HG02870 (cell line): ENCODE results near the gene TXNDC11.

Experiments
- ATAC-seq: cut with Tn5 transposase; IDR thresholded peaks from one replicate; pipeline ENCODE4 v1.9.1; 2021; ENCODE audit warnings: mild to moderate bottlenecking, moderate library complexity; ENCODE audit not compliant: unreplicated experiment

TXNDC11 gene

DNA sequence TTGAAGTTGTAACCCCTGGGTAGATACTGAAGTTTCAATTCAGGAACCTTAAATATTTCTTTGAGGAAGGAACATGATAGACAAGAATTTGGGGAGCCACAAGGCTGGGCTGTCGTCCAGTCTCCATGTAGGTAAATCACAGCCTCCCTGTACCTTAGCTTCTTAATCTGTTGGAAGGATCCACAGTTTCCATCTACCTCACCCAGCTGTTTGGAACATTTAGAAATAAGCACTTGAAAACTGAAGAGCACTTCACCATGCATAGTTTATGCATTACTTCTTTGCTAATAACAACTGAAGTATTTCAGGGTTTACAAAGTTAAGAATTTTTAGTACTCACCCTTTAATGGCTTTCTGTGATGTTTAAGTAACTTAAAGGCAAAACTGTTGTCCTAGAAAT is 17.2 kb downstream of the TXNDC11 start:
- no peak for ATAC-seq

DNA sequence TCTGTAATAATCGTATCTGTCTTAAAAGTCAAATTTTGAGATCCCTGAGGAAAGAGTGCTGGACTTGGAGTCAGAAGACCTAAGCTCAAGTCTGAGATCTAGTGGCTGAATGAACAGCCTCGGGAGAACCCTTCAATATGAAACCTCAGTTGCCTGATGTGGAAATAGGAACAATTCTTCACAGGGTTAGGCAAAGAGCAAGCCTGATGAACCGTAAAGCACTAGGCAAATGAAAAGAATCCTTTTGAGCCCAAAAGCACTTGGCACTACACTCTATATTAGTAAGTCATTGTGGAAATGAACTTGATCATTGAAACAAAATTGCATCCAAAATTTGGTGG is 20.2 kb downstream of the TXNDC11 start:
- no peak for ATAC-seq

DNA sequence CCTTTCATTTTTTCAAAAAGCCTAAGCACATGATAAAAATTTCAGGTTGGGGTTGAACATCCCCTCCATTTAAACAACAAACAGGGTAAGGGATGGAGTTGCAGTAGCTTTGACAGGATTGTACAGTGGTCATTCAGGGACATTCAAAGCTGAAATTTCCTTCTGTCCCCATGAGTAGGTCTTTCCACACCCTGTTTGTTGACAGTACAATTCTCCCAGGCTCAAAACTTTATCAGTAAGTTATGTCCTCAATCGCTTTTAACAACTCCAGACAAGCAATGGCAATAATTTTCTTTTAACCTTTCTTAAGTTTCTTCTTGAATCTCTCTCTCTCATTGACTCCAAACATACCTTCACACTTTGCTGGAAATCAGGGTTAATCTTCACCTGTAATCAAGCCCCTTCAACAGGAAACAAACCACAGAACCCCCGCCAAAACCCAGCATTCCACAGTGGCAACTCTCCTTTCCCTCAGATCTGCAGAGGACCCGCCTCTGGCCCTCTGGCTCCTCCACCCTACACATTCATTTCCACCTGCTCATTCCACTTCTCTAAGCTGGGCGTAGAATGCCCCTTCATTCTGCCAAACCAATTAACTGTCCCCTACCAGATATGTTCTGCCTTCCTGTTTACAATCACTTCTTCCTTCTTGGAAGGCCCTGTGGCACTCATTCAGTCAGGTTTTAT is 20.7 kb downstream of the TXNDC11 start:
- ATAC-seq, result no peak

DNA sequence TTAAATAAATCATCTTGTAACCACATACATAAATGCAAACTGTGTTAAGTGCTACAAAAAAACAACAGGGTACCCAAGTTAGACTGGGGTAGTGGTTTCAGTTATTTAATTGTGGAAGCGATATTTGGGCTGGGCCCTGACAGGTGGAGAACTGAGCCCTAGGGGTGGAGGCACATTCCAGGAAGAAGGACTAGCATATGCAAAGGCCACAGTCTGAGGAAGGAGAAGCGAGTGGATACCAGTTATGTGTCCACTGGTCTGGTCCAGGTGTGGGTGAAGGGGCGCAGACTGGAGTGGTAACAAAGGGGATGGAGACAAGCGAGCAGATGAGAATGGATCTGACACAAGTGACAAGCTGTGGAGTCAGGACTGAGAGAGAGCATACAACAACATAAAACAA is 22.9 kb downstream of the TXNDC11 start:
- ATAC-seq, result no peak

DNA sequence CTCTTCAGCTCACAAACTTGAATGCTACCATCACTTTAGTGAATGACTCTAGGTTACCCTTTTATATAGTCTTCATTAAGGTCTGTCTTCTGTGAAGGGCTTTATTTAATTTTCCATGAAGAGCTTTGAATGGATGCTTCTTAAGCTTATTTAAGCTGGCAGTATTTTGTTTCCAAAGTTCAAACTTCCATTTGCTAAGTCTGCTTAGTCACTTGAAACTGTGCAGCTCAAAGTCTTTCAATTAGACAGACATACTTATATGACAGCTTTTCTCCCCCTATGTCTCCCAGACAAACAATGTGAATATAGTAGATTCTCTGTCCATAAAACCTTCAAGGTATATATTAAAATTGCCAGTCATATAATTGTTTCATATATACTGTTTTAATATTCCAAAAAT is 23.5 kb downstream of the TXNDC11 start:
- ATAC-seq, result no peak

DNA sequence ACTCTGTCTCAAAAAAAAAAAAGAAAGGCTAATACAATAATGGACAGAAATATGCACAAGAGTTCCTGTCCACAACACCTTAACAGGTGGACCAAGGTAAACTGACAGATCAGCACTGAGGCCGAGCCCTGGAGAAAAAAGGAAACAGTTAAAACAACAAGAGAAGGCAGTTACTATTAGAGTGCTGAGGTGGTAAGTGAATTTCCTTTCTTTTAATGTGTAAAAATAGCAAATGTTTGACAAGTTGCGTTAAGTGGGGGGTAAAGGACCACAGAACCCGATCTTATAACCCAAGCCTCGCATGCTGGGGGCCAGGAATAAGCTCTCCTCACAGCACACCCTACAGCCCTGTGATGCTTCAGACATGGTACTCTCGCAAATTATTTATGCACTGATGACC is 24.8 kb downstream of the TXNDC11 start:
- ATAC-seq, result no peak

DNA sequence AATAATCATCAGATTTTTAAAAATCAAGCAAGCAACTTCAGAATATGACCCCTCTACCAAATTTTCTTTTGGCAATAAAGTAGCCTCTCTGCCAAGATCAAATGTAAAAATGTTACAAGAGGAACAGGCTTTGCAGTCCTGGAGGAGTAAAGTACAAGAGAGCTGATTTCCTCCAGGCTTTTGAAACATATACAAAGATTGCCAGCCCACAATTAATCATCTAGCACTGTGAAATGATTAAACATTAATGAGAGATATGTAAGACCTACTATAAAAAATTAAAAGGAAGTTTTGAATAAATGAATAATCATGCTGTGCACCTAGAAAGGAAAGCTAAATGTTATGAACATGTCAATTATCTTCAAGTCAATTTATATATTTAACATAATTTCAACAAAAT is 26.3 kb downstream of the TXNDC11 start:
- ATAC-seq, result no peak

DNA sequence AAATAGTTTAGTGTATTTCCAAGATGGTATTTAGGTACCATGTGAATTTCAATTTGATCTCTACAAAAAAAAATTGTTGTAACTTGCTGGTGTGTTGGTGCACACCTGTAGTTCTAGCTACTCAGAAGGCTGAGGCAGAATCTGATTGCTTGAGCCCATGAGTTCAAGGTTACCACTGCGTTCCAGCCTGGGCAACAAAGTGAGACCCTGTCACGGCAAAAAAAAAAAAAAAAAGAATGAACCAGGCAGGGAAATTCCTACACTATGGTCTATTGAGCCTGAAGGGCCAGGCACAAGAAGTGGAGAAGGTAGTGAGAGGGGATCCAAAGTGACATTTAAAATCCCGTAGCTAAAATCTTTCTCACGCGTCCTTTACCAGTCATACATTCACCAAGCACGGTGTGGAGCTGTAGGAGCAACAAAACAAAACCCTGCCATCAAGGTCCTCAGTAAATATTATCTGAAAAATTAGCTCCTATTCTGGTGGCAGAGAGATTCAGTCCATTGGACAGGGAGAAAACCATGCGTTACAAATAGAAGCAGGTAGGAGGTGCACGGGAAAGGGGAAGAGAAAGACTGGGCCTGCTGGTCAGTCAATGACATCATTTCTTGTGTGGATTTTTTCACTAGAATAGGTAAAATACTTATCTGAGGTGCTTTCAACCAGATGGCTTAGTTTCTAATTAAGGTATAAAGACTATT is 27.3 kb downstream of the TXNDC11 start:
- no peak for ATAC-seq

DNA sequence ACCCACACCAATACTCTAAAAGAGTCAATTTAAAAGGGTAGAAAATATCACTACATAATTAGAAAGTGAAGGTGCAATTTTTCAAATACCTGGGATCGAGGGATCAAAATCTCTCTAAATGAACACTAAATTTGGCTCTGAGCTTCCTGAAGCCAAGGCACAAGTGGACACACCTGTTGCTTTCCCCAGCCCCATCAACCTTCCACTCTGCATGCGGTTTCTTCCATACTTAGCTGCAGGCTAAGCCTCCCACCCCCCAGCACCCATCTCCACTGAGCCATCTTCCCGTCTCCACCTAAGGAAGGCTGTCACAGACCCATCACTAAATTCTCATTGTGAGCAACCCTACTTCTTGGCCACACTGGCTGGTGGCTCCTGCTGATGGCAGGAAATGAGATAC is 30.5 kb downstream of the TXNDC11 start:
- no peak for ATAC-seq

DNA sequence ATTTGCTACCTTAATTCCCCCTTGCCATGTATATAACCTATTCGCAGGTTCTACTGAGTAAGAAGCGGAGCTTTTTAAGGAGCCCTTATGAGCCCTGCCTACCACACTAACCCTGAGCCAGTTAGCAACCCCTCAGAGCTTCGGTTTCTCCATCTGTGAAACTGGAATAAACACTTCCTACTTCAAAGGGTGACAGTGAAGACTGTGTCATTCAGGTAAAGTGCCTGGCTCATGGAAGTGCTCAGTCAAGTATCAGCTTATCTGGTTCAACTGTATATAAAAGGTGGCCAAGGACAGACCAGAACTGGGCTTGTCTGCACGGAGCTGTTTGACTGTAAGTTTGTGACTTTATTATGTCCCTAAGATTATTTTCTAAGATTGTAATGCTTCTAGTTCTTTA is 31.0 kb downstream of the TXNDC11 start:
- ATAC-seq, result no peak

DNA sequence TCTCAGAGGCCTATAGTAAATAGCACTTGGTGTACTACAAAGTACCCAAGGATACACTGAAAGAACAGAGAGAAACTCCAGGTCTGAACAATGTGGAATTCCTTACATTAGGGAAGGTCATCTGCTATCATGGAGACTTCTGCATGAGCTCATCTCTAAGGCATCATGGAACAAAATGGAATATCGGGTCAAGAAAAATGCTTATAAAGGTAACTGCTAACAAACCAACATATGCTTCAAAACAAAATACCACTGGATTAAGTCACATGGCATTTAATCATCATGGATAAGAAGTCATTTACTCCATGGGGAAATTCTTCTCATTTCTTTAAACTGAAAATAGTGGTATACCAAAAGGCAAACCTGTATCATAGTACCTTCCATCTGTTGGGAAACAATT is 34.2 kb downstream of the TXNDC11 start:
- ATAC-seq, result no peak

DNA sequence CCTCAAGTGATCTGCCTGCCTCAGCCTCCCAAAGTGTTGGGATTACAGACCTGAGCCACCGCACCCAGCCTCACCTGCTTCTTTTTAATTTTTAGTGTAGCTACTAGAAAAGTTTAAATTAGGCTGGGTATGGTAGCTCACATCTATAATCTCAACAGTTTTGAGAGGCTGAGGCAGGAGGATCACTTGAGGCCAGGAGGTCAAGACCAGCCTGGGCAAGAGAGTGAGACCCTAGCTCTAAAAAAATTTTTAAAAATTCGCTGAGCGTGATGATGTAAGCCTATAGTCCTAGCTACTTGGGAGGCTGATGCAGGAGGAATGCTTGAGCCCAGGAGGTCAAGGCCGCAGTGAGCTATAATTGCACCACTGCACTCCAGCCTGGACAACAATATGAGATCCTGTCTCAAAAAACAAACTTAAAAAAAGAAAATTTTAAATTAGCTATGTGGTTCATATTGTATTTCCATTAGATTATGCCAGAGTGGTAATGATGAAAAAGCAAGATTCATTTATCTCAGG is 34.9 kb downstream of the TXNDC11 start:
- no peak for ATAC-seq

DNA sequence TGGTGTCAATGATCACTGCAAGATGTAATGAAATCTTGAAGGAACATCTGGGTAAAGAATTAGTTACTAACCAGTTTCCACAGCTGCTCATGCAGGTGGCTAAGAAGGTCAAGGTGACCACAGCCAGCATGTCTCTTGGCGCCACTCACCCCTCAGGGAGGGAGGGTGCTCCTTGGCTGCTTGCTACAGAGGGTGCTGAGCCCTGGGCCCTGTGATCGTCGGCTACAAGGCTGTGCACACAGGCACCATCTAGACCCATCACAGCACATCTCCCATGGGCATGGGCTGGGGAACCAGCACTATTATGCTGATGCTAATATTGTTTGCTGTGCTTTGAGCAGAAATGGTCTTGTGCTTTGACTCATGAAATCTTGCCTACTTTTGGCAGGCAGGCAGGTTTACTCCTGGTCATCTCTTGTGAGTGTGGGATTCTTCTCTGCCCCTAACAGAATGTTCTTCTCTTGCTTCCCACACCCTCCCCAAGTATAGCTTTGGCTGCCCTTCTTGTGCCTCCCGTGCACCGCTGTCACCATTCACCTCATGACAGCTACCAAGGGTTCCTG is 36.4 kb downstream of the TXNDC11 start:
- ATAC-seq, result no peak

DNA sequence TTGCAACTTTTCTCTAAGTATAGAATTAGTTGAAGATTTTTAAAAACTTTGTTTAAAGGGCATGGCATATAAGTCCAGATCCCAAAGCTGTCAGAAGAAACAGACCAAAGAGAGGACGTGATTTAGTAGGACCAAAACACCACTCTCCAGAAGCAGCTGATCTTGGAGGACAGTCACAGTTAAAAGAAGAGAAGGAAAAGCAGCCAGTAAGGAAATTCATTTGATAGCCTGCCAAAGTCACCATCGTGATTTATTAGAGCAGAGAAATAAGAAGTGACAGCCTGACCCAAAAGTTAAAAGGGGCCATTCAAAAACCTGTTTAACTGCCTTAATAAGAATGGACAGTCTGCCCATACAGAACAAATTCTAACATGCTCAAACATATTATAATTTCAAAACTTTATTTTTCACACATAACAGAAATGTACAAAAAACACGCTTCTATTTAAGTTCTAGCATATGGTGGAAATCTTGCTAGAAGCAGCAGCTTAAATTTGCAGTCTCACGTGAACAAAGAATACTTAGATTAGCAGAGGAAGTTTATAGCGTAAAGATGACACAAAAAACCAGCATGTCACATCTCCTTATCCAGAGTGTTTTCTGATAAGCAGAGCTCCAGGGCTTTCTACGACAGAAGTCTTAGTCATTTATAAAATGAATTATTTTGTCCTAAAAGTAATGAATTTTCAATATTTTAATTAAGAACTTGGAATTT is 37.2 kb downstream of the TXNDC11 start:
- no peak for ATAC-seq

DNA sequence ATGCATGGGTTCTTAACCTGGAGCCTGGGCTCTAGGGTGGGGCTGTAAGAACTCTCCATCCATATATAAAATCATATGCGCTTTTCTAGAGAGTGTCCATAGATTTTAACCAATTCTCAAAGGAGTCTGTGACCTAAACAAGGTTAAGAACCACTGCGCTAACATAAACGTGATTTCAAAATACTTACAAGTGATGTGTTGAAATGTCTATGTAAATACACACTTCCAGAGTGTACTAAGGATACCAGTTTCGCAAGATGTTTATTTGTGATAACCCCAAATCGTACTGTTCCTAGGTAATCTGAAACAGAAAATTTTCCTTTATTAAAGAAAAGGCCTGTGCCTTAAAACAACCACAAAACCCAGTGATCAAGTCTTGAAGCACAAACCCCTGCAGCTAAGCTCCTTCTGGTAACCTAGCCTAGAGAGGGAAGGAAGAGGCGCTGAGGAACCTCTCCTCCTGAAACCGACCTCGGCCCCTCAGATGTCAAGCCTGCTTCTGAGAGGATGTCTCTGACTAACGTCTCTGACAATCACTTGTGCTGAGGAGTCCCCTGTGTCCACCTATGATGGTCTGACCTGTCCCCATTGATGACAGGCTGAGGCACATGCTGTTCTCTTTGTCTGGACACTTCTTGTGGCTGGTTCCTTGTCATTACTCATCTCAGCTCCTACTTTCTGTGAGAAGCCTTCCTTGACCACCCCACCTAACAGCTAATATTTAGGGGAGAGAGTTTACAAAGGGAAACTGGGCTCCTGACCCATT is 42.2 kb downstream of the TXNDC11 start:
- ATAC-seq, result no peak

DNA sequence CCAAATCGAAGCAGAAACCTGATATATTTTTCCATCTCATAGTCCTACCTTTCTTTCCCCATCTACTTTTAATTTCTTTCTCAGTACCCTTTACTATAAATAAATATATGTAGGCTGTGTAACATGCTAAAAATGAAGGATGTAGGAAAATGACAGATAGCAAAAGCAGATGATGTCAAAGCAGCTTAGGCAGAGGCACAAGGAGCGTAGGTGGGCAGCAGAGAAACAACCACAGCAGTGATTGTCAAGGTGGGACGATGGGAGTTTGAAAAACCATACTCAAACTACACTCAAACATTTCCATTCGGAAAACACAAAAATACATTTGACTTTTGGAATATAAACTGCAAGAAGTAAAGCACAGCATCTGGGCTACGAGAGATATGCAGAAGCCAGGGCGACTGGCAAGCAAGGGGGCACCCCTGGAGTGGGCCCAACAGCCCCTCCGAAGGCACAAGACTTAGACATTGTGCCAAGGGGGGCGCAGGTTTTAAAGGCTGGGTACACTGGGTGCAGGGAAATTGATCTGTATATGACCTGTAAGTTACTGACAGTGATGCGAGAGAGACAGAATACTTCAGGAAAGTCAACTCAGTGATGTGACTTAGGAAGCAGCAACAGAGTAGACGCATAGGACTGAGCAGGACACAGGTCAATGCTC is 43.3 kb downstream of the TXNDC11 start:
- ATAC-seq, result no peak

DNA sequence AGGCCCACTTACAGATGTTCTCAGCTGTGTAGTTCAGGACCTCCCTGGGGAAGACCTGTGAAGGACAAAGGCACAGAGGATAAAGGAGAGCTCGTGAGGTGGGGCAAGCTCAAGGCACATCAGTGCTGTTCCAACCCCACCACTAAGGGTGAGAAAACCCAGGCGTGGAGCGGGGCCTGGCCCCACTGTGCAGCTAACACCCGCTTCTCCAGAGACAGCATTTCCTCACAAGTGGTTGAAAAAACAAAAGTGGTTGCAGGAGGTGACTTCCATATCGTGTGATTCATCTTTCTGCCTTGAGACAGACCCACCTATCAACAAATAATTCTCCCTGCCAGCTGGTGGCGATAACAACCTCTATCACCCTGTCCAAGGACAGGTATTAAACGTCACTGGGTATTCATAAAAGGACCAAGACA is 44.4 kb downstream of the TXNDC11 start:
- no peak for ATAC-seq

DNA sequence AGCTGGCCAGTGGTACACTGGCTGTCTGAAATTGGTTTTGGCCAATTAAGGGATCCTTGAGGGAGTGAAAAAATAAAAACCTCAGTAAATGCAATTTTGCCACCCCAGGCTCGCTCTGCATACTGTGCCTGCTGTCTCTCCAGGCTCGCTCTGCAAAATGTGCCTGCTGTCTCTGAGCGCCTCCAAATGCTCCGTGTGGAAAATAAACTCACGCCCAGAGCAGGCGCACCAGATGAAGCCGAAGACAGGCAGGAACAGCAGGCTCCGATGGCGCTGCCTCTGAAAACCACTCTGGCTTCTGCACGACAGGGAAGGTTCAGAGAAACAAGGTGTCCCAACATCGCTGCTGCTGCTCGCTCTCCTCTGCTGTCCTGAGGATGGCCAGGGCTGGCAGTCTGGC is 45.3 kb downstream of the TXNDC11 start:
- ATAC-seq, result no peak

DNA sequence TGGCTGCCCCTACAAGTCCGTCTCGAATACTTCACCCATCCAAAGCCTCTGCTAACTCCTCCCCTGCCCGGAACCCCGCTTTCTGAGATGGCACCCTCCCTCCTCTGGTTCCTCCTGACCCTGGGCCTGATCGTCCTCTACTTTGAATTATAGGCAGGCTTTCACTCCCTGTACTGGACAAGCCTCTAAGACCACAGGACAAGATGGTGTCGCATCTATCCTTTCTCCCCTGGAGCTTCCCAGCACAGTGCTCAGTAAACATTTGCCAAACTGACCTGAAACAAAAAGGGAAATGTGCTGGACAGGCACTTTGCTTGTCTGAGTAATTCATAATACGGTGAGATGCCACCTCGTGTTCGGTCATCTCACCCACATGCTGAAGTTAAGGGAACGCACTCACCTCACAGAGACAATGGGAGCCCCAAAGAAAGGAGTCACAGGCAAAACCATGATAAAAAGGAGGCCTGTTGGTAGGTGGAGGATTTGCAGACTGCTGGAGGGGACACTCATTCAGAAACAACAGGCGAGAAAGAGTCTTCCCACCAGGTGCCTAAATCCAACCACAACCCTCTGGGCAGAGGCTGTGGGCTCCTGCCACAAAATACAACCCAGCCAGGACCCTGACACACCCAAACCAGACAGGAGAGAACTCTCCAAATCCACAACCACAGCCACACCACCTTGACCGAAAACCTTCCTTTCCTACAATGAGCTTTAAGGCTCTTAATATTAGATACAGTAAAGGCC is 46.2 kb downstream of the TXNDC11 start:
- no peak for ATAC-seq

DNA sequence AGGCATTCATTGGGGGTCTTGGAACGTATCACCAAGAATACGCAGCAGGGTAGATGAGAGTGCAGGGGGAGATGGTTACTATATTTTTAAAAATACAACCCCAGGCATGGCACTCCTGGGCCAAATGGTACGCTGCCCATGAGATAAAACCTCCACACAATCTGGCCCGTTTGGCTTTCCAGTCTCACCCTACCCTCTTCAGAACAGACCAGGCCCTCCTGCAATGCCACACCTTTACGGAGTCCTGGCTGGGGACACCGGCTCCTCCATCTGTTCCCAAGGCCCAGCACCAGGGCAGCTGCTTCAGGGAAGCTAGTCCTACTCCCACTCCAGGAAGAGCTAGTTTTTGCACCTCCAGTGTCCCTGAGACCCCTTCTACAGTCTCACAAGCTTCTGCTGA is 50.0 kb downstream of the TXNDC11 start:
- ATAC-seq, result no peak
